ENCODE results near the gene LGR4.

DNA sequence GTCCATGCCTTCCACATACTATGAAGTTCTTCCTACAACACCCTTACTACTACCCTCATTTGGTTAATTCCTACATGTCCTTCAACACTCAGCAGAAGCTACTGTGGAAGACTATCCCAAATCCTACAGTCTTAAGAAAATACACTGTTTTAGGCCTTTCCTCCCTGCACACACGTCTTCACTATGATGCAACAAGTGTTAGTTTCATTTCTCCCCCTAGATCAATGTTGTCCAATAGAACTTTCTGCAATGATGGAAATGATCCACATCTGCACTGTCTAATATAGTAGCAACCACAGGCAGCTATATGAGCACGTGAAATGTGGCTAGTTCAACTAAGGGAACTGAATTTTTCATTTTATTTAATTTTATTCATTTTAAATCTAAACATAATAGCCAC, 62.8 kb downstream of the LGR4 start:
- TF ChIP-seq, protein P1, sequence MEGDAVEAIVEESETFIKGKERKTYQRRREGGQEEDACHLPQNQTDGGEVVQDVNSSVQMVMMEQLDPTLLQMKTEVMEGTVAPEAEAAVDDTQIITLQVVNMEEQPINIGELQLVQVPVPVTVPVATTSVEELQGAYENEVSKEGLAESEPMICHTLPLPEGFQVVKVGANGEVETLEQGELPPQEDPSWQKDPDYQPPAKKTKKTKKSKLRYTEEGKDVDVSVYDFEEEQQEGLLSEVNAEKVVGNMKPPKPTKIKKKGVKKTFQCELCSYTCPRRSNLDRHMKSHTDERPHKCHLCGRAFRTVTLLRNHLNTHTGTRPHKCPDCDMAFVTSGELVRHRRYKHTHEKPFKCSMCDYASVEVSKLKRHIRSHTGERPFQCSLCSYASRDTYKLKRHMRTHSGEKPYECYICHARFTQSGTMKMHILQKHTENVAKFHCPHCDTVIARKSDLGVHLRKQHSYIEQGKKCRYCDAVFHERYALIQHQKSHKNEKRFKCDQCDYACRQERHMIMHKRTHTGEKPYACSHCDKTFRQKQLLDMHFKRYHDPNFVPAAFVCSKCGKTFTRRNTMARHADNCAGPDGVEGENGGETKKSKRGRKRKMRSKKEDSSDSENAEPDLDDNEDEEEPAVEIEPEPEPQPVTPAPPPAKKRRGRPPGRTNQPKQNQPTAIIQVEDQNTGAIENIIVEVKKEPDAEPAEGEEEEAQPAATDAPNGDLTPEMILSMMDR (IDR thresholded peaks at IDR 0.05) = no peak
- TF ChIP-seq POLR2A (IDR thresholded peaks at IDR 0.05) = no peak
